ENCODE data around the gene LGALS3BP.
"Not testable (repeated sequence)": the region's sequence is repeated elsewhere in the genome, so short reads cannot be mapped to it uniquely, and the experiment has no call there.

LGALS3BP gene, protein sequence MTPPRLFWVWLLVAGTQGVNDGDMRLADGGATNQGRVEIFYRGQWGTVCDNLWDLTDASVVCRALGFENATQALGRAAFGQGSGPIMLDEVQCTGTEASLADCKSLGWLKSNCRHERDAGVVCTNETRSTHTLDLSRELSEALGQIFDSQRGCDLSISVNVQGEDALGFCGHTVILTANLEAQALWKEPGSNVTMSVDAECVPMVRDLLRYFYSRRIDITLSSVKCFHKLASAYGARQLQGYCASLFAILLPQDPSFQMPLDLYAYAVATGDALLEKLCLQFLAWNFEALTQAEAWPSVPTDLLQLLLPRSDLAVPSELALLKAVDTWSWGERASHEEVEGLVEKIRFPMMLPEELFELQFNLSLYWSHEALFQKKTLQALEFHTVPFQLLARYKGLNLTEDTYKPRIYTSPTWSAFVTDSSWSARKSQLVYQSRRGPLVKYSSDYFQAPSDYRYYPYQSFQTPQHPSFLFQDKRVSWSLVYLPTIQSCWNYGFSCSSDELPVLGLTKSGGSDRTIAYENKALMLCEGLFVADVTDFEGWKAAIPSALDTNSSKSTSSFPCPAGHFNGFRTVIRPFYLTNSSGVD

DNA sequence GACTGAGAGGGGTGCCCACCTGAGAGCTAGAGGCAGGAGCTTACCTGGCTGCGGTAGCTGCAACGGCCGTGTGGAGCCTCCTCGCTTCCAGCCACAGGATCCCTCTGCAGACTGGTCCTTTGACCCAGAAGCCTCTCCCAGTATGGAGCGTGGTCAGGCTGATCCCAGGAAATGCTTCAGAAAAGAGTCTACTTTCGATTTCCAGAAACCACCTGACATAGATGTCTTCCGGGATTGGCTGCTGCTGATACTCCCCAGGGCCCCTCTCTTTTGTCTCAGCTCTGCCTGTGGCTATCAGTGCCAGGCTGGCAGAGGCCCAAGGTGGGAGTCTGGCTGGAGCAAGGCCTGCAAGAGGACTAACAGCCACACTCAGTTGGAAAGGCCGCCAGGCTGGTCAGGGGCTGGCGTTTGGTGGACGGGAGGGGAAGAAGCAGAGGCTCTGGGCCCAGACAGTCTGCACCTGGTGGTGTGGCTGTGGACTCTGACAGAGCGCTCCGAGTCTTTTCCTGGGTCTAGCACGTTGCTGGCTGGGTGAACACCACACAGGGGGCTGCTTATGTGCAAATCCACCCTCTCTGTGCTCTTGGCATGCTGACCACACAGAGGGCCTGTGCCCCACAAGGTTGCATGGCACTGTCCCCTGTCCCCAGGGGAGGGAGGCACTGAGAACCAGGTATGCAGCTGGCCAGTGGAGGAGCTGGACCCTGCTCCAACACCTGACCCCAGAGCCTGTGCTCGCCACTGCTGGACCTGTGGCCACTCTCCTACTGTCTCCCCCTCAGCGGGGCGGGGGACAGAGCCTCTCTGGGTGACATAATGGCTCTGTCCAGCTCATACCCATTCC lies at the start of gene LGALS3BP:
Gene LGALS3BP (minus strand): TSS at position 144 of the 844 bp plus-strand sequence. CDS start 2,732 bp downstream, outside the sequence.
- peak; percentile 86 for DNase-seq

DNA sequence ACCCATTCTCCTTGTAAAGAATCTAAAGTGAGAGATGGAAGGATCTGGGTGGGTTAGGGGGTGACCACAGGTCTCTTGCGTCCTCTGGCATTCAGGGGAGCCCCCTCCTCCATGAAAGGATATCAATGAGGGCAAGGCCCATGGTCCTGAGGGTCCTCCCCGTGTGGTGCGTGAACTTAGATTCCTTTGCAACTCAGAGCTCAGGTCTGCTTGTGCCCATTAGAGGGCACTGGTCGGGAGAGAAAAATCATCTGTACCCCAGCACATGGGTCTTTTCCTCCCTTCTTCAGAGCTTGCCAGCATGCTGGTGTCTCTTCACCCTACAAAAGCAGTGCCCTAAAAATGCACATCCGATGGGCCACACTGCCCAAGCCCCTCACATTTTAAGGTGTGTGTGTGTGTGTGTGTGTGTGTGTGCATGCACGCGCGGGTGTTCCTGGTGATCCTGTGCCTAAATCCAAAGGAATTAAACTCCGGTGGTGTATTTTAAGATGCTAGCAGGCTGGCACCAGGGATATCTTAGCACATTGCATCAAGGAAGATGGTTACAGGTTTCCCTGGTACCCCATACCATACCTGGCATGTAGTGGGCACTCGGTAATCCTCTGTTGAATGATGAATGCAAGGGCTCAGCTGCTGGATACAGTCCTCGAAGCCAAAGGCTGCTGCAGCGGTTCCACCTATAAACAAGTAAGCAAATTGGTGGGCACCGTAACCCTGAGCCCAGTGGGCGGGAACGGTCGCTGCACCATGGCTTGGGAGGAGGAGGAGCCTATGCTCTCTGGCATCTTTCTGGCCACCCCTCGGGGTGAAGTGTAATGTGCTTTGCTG lies 49.0 kb upstream of the LGALS3BP start:
- DNase-seq: no peak

DNA sequence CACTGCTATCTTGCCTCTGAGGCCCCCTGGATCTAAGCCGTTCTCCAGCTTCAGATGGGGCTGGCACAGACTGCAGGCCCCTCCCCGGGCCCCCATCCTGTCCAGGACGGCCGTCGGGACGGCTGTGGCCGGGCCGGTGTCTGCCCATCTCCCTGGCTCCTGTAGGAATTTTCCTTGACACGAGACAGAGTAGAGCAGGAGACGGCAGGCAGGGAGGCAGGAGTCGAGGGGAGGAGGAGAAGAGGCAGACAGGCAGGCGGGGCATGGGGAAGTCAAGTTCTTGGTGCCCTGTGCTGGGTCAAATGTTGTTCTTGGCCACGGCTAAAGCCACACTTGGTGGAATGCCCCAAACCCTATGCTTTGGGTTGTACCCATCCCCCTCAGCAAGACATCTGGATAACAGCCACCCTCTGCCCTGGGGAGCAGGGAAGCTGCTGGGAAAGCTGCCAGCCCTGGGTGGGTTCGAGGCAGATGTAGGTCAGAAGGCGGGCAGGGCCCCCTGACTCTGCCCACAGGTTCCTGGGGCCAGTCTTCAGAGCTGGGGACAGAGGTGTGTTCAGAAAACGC lies 48.3 kb upstream of the LGALS3BP start:
- DNase-seq: no peak

DNA sequence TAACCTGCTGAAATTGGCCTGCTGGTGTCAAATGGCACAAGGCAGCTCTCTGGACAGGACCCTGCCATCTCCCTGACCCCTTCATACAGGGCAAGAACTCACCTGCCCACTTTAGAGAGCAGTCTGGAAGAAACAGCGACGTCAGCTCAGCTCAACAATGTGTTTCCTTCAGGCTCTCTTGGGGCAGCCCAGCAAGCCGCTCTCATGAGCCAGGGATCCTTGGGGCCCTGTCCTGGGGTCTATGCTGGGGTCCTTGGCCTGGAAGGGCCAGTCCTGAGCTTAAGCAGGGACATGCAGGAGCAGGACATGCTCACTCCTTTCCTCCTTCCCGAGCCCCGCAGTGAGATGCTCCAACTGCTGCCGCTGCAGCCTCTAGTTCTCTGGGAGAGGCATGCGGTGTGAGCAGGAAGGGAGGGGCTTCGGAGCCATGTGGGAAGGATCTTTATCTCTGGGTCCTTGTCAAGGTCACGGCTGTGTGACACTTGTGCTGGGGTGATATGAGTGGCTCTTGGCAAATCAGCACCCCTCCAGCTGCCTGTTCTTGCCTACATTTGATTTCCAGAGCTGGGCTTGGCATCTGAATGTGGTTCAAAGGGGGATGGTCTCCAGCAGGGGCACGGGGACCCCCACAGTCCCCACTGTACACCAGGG lies 47.7 kb upstream of the LGALS3BP start:
- DNase-seq: no peak

DNA sequence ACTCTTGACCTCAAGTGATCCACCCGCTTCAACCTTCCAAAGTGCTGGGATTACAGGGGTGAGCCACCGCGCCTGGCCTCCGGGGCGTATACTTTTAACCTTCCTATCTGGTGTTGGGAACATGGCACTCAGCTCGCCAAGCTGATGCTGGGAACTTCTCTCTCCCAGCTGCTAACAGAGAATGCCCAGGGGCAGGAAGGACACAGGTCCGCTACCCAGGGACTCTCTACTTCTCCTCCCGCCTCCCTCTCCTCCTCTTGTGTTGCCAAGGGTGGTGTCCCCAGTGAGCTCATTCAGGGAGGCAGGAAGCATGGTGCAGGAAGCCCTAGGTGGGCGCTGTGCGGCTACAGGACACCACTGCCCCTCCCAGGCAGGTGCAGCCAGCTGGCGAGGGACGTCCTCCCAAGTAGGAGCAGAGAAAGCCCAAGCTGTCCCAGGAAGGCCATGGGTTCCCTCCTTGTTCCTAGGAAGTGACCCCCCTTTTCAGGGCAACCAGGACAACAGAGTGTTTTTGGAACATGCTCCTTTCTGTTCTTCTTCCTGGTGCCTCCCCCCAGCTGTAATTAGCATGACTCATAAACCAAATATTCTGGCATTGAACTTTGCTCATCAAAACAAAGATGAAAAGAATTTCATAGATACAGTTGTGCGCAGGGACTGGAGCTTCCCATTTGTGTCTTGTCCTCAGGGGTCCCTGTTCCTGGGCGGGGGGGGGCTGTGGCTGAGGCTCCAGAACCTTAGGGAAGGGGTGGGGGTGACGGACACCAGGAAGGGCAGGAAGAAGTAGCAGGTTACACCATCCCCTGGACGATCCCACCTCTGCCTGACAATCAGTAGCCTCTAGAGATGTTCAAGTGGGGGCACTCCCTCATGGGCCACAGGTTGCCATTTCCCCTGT lies 46.9 kb upstream of the LGALS3BP start:
- no peak for DNase-seq

DNA sequence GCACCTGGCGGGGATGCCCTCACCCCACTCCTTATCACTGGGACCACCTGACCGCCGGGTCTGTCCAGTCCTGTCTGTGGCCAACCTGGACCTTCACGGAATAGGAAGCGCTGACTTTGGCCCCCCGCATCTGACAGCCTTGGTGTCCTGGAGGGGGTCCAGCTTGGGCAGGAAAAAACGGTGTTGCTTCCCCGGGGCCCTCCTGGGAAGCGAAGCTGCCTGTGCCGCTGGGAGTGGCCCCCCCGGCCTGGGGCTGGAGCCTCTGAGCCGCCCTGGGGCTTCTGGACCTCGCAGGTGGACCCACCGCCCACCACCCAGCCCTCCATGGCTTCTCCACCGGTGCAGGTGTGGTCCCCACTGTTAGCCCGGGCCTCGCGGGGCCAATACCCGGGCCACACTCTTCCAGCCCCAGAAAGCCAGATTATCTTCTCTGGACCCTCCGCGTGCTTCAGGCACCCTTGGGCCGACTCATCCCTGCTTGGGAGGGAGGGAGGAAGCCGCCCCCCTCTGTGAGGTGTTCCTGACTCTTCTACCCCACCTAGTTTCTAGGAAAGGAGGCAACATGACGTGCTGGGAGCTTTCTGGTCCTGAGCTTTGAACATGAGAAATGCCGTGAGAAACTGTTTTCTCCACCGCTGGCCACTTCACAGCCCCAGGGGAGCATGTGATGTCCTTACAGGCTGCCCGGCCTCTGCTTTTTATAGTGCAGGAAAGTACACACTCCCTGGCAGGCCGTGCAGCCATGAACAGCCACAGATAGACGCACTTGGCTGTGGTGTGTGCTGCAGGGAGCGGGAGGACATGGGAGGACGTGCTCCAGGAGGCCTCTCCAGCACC lies 45.4 kb upstream of the LGALS3BP start:
- no peak for DNase-seq

DNA sequence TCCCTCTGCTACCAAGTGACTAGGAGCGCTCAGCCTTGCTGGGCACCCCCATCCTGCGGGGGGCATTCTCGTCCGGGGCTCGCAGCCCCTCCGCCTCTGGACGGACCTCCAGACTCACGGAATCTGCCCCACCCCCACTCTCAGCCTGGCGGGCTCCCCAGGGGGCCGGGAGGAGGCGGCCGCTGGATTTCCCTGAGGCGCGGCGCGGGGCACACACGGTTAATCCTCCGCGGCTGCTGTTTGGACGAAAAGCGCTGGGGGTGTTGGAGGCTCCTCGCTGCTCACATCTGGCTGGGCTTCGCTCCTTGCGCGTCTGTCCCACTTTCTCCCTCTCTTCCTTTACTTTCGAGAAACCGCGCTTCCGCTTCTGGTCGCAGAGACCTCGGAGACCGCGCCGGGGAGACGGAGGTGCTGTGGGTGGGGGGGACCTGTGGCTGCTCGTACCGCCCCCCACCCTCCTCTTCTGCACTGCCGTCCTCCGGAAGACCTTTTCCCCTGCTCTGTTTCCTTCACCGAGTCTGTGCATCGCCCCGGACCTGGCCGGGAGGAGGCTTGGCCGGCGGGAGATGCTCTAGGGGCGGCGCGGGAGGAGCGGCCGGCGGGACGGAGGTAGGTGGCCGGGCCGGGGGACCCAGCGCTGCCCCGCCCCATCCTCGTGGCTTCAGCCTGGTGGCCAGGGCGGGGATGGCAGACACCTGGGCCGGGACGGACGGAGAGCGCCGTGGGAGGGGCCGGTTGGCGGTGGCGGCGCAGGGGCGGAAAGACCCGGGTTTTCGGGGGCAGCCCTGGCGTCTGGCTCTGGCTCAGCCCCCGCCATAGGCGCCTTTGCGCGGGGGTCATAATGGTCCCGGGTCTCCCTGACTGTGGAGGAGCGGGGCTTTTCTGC lies 44.4 kb upstream of the LGALS3BP start, which contains the start of gene C1QTNF1:
Gene C1QTNF1 (plus strand): TSS at position 284 of the 886 bp plus-strand sequence. CDS start 19,800 bp downstream, outside the sequence.
- DNase-seq: peak; percentile 39

DNA sequence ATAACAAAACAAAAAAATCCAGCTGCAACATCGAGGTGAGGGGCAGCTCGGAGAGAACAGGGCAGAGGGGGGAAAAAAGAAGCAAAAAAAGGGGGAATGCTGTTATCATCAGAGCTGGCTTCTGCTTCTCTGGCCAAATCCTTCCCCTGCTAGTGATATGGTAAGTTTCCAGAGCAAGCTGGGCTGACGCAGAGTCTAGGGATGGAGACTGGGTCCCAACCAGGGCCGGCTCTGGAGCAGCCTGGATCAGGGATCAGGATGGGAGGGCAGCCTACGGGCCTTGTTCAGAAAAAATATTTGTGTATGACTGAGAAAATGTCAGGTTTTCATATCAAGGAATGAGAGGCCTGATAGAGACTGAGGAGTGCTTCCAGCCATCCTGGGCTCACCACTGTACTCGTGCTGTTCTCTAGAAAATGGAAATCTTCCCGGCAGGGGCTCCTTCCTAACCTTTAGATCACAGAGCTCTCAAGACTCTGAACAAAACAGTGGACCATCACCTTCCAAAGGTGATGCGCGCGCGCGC lies 43.5 kb upstream of the LGALS3BP start:
- DNase-seq: no peak

DNA sequence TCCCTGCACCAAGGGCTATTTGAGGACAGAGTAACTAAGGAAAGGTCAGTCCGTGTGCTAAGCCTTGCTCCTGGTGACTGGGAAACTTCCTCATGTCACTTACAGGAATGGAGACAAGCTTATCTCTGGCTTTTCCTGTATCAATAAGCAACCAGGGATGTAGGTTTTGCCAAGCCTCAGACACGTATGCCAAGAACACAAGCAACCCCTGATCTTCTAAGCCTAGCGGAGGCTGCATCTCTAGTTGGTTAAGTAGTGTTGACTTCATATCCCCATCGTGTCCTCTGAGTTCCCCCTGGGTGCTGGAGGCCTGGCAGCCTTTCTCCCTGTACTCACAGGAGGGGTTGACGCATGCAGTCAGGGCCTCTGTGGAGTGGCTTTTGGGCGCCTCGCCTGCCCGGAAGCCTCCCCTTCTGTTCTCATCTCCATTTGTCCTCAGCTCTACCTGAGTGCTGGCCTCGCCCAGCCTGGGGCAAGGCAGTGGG lies 42.8 kb upstream of the LGALS3BP start:
- DNase-seq: no peak

DNA sequence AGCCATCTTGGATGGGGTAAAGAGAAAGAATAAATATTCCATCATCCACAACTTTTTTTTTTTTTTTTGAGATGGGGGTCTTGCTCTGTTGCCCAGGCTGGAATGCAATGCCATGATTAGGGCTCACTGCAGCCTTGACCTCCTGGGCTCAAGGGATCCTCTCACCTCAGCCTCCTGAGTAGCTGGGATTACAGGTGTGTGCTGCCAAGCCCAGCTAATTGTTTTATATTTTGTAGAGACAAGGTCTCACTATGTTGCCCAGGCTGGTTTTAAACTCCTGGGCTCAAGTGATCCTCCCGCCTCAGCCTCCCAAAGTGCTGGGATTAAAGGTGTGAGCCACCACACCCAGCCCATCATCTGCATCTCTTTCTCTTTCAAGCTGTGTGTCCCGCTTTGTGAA lies 42.2 kb upstream of the LGALS3BP start:
- DNase-seq: not testable (repeated sequence)

DNA sequence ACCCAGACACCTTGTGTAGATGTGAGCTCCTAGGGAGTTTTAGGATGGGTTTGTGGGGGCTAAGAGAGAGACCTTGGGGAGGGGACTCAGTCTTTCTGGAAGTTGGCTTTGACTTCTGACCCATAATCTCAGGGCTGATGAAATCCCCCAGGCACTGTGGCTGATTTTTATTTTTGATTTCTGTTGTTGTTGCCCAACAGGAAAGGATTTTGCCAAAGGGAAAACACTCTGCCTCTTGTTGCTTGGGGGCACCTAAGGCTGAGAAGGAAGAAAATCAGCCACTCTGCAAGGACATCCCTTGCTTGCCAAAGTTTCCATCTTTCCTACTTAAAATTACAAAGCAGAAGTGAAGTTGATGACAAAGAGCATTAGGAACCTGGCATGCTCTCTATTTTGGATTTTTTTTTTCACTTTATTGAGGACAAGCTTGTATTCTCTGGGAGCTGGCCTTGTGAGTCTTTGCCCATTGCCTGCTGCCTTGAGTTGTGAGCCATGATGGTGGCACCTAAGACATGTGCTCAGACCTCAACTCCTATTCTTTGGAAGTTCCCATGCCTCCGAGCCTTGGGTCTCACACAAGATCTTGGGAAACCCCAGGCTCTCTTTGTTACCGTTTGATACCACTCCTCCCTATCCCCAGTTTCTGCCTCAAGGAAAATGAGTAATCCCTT lies 41.0 kb upstream of the LGALS3BP start:
- no peak for DNase-seq

DNA sequence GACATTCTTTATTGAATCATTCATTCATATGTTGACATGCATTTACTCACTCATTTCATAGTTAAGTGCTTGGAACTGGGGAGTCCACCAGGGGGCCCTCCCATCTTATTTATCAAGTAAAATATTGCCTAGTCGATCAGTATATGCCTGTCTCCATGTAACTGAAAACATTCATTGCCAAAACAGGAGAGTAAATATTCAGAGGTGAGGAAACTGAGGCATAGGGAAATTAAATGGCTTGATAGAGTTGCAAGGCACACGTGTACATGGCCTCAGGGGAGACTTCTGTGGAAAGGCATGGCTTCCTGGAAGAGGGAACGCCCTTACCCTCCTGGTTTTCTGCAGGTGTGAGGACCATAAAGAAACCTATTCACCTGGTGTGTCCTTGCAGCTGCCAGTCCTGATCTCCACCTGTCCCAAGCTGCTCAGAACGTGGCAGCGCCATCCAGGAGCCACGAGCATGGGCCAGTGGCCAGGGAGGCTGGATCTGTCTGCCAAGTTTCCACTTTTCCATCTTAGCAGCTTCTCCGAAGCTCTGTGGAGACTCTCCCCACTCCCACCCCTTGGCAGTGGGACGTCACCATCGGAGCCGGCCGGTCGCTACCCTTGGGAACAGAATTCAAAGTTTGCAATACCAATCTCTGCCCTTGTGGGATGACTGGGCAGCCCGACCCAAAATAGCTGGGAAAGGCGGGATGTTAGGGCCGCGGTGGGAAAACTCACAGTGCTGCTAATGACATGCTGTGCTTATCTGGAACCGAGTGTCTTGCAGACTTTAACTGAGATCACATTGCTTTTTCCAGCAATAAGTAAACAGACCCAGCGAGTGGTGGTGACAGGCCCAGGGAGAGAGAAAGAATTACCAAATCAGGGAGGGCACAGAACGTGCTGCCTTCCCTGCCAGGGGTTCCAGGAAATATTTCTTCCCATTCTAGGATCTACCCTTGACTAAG lies 40.2 kb upstream of the LGALS3BP start:
- peak; percentile 72 for DNase-seq

DNA sequence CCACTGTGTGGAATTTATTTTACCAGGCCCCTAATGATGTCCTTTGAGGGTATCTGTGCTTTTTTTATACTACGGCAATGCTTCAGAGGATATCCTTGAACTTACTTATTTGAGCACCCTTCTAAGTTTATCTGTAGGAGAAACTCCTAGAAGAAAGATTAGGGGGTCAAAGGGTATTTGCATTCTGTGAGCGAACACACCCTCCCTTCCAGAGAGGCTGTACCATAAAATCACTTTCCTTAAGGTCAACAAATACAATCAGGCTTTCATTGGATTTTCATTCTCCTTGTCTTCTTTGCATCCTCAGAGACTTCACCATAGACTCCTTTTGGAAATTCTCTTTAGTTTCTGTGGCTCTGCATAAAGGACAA lies 39.5 kb upstream of the LGALS3BP start:
- no peak for DNase-seq

DNA sequence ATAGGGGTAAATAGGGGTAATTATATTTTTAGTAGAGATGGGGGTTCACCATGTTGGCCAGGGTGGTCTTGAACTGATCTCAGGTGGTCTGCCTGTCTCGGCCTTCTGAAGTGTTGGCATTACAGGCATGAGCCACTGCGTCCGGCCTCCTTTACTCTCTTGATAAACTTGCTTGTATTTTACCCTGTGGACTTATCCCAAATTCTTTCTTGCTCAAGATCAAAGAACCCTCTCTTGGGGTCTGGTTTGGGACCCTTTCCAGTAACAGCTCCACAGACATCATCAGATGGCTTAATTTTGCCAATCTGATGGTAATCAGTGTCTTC lies 38.6 kb upstream of the LGALS3BP start:
- DNase-seq: no peak

DNA sequence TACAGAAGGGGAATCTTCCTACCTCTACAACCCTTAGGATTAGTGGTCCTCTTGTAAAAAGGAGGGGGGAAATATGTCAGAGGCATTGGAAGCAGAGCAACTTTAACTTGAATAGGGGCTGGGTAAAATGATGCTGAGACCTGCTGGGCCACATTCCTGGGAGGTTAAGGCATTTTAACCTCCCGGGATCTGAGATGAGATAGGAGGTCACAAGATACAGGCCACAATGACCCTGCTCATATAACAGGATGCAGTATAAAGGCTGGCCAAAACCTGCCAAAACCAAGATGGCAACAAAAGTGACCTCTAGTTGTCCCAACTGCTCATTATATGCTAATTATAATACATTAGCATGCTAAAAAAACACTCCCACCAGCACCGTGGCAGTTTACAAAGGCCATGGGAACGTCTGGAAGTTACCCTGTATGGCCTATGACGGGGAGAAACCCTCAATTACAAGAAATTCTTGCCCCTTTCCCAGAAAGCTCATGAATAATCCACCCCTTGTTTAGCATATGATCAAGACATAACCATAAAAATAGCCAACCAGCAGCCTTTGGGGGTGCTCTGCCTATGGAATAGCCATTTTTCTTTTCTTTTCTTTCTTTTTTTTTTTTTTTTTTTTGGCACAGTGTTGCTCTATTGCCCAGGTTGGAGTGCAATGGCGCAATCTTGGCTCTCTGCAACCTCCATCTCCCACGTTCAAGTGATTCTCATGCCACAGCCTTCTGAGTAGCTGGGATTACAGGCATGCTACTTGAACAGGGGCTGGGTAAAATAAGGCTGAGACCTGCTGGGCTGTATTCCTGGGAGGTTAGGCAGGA lies 38.0 kb upstream of the LGALS3BP start:
- no peak for DNase-seq
